ENCODE data around the gene MID2. TPM values are rescaled to one million over a fixed set of nuclear protein-coding genes. Genes with fewer than 3 reads are reported as not detected.

Gene MID2
- total RNA-seq, 1 experiment from 2014 or later, result 1.6 TPM

- no peak overlapping the region for H2BK20ac ChIP-seq (ENCODE audit: low read depth, low read length, poor library complexity, severe bottlenecking)
- no peak overlapping the region for H3K14ac ChIP-seq (ENCODE audit: insufficient read depth, low read length)
- no peak overlapping the region for H2BK12ac ChIP-seq (ENCODE audit: insufficient read length, low read depth, low read length)
- no peak overlapping the region for H3K4me2 ChIP-seq (ENCODE audit: insufficient read depth, insufficient read length, low read length)
- no peak overlapping the region for H3K4ac ChIP-seq (ENCODE audit: low read depth, low read length)
- H2BK120ac ChIP-seq (ENCODE audit: low read depth, low read length, poor library complexity, severe bottlenecking), result no peak overlapping the region
- no peak overlapping the region for H4K8ac ChIP-seq (replicated peaks; ENCODE audit: insufficient read length, low read depth, low read length)
- no peak overlapping the region for H2BK5ac ChIP-seq (ENCODE audit: insufficient read length, low read length)
- DNase-seq, result no peak
- peaks cover 7% of the 10 kb centered on the region; the same call in 1 of the 2 replicates for H3K27me3 ChIP-seq (ENCODE audit: insufficient read depth, low read length)
- no peak overlapping the region for H4K91ac ChIP-seq (ENCODE audit: insufficient read length, low read depth, low read length)
- no peak overlapping the region for H3T11ph ChIP-seq (ENCODE audit: low read length)
- Mint-ChIP-seq H3K27me3 (ENCODE audit: low read depth) (peaks cover 41% of the 10 kb centered on the region), H3K4me1 (peaks cover 7 to 10% of the 10 kb centered on the region in 2 experiments; a peak in 2 of 4 replicates), H3K27ac (no peak overlapping the region), H3K4me3 (no peak overlapping the region), H3K36me3 (ENCODE audit: insufficient read depth in 1 of 3, low read depth in 3 of 3) (no peaks in the 10 kb centered on the region; a peak in 2 of 7 replicates), H3K9me3 (peaks cover 0 to 37% of the 10 kb centered on the region in 2 experiments; a peak in 3 of 5 replicates)
- H3K4me1 ChIP-seq (ENCODE audit: insufficient read depth, low read length), result no peaks in the 10 kb centered on the region
- no peak overlapping the region for H2BK15ac ChIP-seq (ENCODE audit: low read depth, low read length)
- H3K9ac ChIP-seq (ENCODE audit: extremely low read depth, insufficient read length, low read length), result no peak overlapping the region
- H2AFZ ChIP-seq (ENCODE audit: low read length), result no peak overlapping the region
- no peaks in the 10 kb centered on the region for H4K20me1 ChIP-seq (ENCODE audit: control insufficient read depth, insufficient read depth, insufficient read length)
- H3K18ac ChIP-seq (ENCODE audit: insufficient read length, low read depth, low read length), result no peak overlapping the region
- no peak overlapping the region for H3K23ac ChIP-seq (ENCODE audit: insufficient read length, low read depth, low read length)
- H3K9me3 ChIP-seq (ENCODE audit: control insufficient read depth, low read depth, low read length), result no peaks in the 10 kb centered on the region
- no peak overlapping the region for H3K27ac ChIP-seq (ENCODE audit: insufficient read length, low read depth, low read length)
- TF ChIP-seq, protein P1, sequence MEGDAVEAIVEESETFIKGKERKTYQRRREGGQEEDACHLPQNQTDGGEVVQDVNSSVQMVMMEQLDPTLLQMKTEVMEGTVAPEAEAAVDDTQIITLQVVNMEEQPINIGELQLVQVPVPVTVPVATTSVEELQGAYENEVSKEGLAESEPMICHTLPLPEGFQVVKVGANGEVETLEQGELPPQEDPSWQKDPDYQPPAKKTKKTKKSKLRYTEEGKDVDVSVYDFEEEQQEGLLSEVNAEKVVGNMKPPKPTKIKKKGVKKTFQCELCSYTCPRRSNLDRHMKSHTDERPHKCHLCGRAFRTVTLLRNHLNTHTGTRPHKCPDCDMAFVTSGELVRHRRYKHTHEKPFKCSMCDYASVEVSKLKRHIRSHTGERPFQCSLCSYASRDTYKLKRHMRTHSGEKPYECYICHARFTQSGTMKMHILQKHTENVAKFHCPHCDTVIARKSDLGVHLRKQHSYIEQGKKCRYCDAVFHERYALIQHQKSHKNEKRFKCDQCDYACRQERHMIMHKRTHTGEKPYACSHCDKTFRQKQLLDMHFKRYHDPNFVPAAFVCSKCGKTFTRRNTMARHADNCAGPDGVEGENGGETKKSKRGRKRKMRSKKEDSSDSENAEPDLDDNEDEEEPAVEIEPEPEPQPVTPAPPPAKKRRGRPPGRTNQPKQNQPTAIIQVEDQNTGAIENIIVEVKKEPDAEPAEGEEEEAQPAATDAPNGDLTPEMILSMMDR (conservative IDR thresholded peaks at IDR 0.05), result no peak
- WGBS (ENCODE audit: extremely low coverage, insufficient read length, low lambda C conversion rate), result no CpG with 5 or more reads among the region's 1 CpG
- no peak overlapping the region for H4K5ac ChIP-seq (ENCODE audit: insufficient read length, low read depth, low read length)
- H3K23me2 ChIP-seq (ENCODE audit: insufficient read length, low read depth, low read length, poor library complexity, severe bottlenecking), result peaks cover 8% of the 10 kb centered on the region
- H3K79me2 ChIP-seq (ENCODE audit: insufficient read depth, low read length), result no peaks in the 10 kb centered on the region
- no peak overlapping the region for H3K56ac ChIP-seq (ENCODE audit: insufficient read length, low read depth, low read length)
- H2AK5ac ChIP-seq (ENCODE audit: insufficient read length, low read length), result no peak overlapping the region
- no peaks in the 10 kb centered on the region for H3K79me1 ChIP-seq (ENCODE audit: insufficient read depth, low read depth, low read length, poor library complexity, severe bottlenecking)
These were observed 4.2 kb downstream of the MID2 start for GRCh38 chrX:107829878-107830277.

Data from H9 (cell line).